IMR-90 (cell line): ENCODE measurements around the gene TSC22D4. TPM values are rescaled to one million over a fixed set of nuclear protein-coding genes. Genes with fewer than 3 reads are reported as not detected.
A peak's percentile ranks its signal among the peaks of the same experiment; 100 is the strongest.

Experiments
- ATAC-seq: fragments of 200-7000 bp; cut with Tn5 transposase; 2 replicates; pipeline ENCODE4 v1.9.1; 2020; ENCODE audit warnings: low read depth, mild to moderate bottlenecking, moderate library complexity
- BruUV-seq: library from RNA; stranded (reverse); fragments of 400-500 nt; replicated peaks from 2 replicates; lab custom pipeline; 2021; lab: Mats Ljungman, UMichigan
- CTCF ChIA-PET: fragments of 300-600 bp; formaldehyde crosslinking; extraction: SDS; loops from one replicate; lab custom pipeline; 2021; ENCODE audit warnings: antibody characterized with exemption; lab: Yijun Ruan, JAX
- POLR2A ChIA-PET: fragments of 300-600 bp; sonication (Branson Sonifier 250); formaldehyde crosslinking; loops from one replicate; lab custom pipeline; 2022; ENCODE audit warnings: antibody characterized with exemption; ENCODE audit not compliant: unreplicated experiment; lab: Charles Lee
- DNase-seq: peaks from one replicate; pipeline ENCODE4 v3.0.0; 2013
- H2AFZ ChIP-seq: replicated peaks from 2 replicates; pipeline ENCODE3; 2013; ENCODE audit warnings: low read length, mild to moderate bottlenecking; ENCODE audit not compliant: poor library complexity
- H2AK5ac ChIP-seq: 2 replicates; pipeline ENCODE4 v1.6.1; 2013; ENCODE audit warnings: low read depth, low read length, inconsistent platforms
- H2AK9ac ChIP-seq: replicated peaks from 2 replicates; pipeline ENCODE3; 2013; ENCODE audit warnings: mild to moderate bottlenecking, low read depth, low read length, moderate library complexity; ENCODE audit not compliant: poor library complexity
- H2BK120ac ChIP-seq: 2 replicates; pipeline ENCODE4 v1.6.1; 2013; ENCODE audit warnings: low read depth, low read length, inconsistent platforms
- H2BK15ac ChIP-seq: 3 replicates; pipeline ENCODE4 v1.6.1; 2013; ENCODE audit warnings: low read depth, low read length, inconsistent platforms
- H2BK20ac ChIP-seq: 2 replicates; pipeline ENCODE4 v1.6.1; 2013; ENCODE audit warnings: low read depth, mild to moderate bottlenecking, inconsistent platforms, low read length, moderate library complexity
- H2BK5ac ChIP-seq: 2 replicates; pipeline ENCODE4 v1.6.1; 2013; ENCODE audit warnings: mild to moderate bottlenecking, low read depth, low read length, inconsistent platforms; ENCODE audit not compliant: poor library complexity, severe bottlenecking
- H3K14ac ChIP-seq: replicated peaks from 2 replicates; pipeline ENCODE4 v1.6.1; 2013; ENCODE audit warnings: low read depth, low read length, inconsistent platforms
- H3K18ac ChIP-seq: 2 replicates; pipeline ENCODE4 v1.6.1; 2013; ENCODE audit warnings: low read depth, low read length, control low read depth
- H3K23ac ChIP-seq: 2 replicates; pipeline ENCODE4 v1.6.1; 2013; ENCODE audit warnings: low read depth, low read length, inconsistent platforms
- H3K27ac ChIP-seq: 2 replicates; pipeline ENCODE4 v1.5.1; 2013; ENCODE audit warnings: mild to moderate bottlenecking, control low read depth, low read length; ENCODE audit not compliant: insufficient read depth
- H3K27me3 ChIP-seq: 2 replicates; pipeline ENCODE4 v1.6.1; 2013; ENCODE audit warnings: low read length; ENCODE audit not compliant: control insufficient read depth, insufficient read depth
- H3K36me3 ChIP-seq: 2 replicates; pipeline ENCODE4 v1.6.1; 2013; ENCODE audit warnings: low read length, mixed read lengths; ENCODE audit not compliant: control insufficient read depth, insufficient read depth
- H3K4ac ChIP-seq: 2 replicates; pipeline ENCODE4 v1.6.1; 2013; ENCODE audit warnings: low read depth, low read length, inconsistent platforms
- H3K4me1 ChIP-seq: 2 replicates; pipeline ENCODE4 v1.6.1; 2013; ENCODE audit warnings: low read length, mixed read lengths; ENCODE audit not compliant: control insufficient read depth, insufficient read depth
- H3K4me2 ChIP-seq: 2 replicates; pipeline ENCODE4 v1.6.1; 2013; ENCODE audit warnings: low read depth, mild to moderate bottlenecking, control low read depth, low read length, moderate library complexity
- H3K4me3 ChIP-seq: 2 replicates; pipeline ENCODE4 v1.5.1; 2013; ENCODE audit warnings: low read depth, mild to moderate bottlenecking, control low read depth, low read length, moderate library complexity; ENCODE audit not compliant: insufficient read depth
- H3K56ac ChIP-seq: 2 replicates; pipeline ENCODE4 v1.6.1; 2013; ENCODE audit warnings: low read length, inconsistent platforms; ENCODE audit not compliant: insufficient read depth; ENCODE audit errors: extremely low read depth
- H3K79me1 ChIP-seq, 2 experiments: 2 replicates each; pipeline ENCODE4 v1.6.1; 2013; ENCODE audit warnings: low read length in 2 of 2, inconsistent platforms in 1 of 2, low read depth in 1 of 2
- H3K9ac ChIP-seq: 2 replicates; pipeline ENCODE4 v1.6.1; 2013; ENCODE audit warnings: low read depth, low read length, control low read depth
- H3K9me1 ChIP-seq: 2 replicates; pipeline ENCODE4 v1.6.1; 2013; ENCODE audit warnings: low read length, inconsistent platforms; ENCODE audit not compliant: insufficient read depth
- H3K9me3 ChIP-seq: 2 replicates; pipeline ENCODE4 v1.6.1; 2013; ENCODE audit warnings: low read length; ENCODE audit not compliant: control insufficient read depth, insufficient read depth
- H4K20me1 ChIP-seq: 2 replicates; pipeline ENCODE4 v1.6.1; 2013; ENCODE audit warnings: low read length, inconsistent platforms; ENCODE audit not compliant: insufficient read depth
- H4K5ac ChIP-seq: 2 replicates; pipeline ENCODE4 v1.6.1; 2013; ENCODE audit warnings: mild to moderate bottlenecking, low read depth, low read length, control low read depth
- H4K8ac ChIP-seq, 2 experiments: 2 replicates each; pipeline ENCODE4 v1.6.1; 2013; ENCODE audit warnings: low read depth in 2 of 2, low read length in 2 of 2, control low read depth in 1 of 2, inconsistent platforms in 1 of 2
- H4K91ac ChIP-seq: 2 replicates; pipeline ENCODE4 v1.6.1; 2013; ENCODE audit warnings: low read depth, low read length, inconsistent platforms; ENCODE audit not compliant: insufficient read depth
- BHLHE40 ChIP-seq: fragments of 150-350 bp; IDR thresholded peaks from 2 replicates; pipeline ENCODE4 v1.6.1; 2016; ENCODE audit warnings: mild to moderate bottlenecking, low read depth, low read length
- CEBPB ChIP-seq: IDR thresholded peaks from 2 replicates; pipeline ENCODE4 v1.6.1; 2012; ENCODE audit warnings: low read depth, low read length, improper control_type of control experiment
- CHD1 ChIP-seq: IDR thresholded peaks from 2 replicates; pipeline ENCODE4 v1.6.1; 2012; ENCODE audit warnings: low read depth, low read length, improper control_type of control experiment
- FOS ChIP-seq: fragments of 150-350 bp; IDR thresholded peaks from 2 replicates; pipeline ENCODE4 v1.6.1; 2016; ENCODE audit warnings: low read depth, low read length
- MAFK ChIP-seq: IDR thresholded peaks from 2 replicates; pipeline ENCODE4 v1.6.1; 2012; ENCODE audit warnings: low read depth, low read length, improper control_type of control experiment
- MAZ ChIP-seq: IDR thresholded peaks from 2 replicates; pipeline ENCODE4 v1.6.1; 2012; ENCODE audit warnings: low read depth, mild to moderate bottlenecking, low read length, improper control_type of control experiment, moderate library complexity, borderline replicate concordance
- MXI1 ChIP-seq: IDR thresholded peaks from 2 replicates; pipeline ENCODE4 v1.6.1; 2012; ENCODE audit warnings: low read depth, mild to moderate bottlenecking, low read length, moderate library complexity, borderline replicate concordance
- NFE2L2 ChIP-seq: fragments of 150-350 bp; IDR thresholded peaks from 2 replicates; pipeline ENCODE4 v1.6.1; 2016; ENCODE audit warnings: low read depth, mild to moderate bottlenecking, low read length
- RAD21 ChIP-seq: IDR thresholded peaks from 2 replicates; pipeline ENCODE4 v1.6.1; 2012; ENCODE audit warnings: low read length, improper control_type of control experiment
- RFX5 ChIP-seq: IDR thresholded peaks from 2 replicates; pipeline ENCODE4 v1.8.0; 2012; ENCODE audit warnings: low read depth, mild to moderate bottlenecking, low read length, moderate library complexity
- WGBS, 2 experiments: methylation state at CpG; one replicate each; pipeline versions ENCODE4 v1.1.5 to v1.1.7; 2013; ENCODE audit warnings: missing lambda C conversion rate in 2 of 2; ENCODE audit not compliant: insufficient read length in 1 of 2; ENCODE audit errors: extremely low coverage in 2 of 2; 5-methylcytosine and 5-hydroxymethylcytosine counted together
- dilution Hi-C: fragments of 300-500 bp; cut with HindIII; formaldehyde crosslinking; loops from one replicate; pipeline ENCODE4 v1.14.3; 2018; ENCODE audit warnings: low sequenced_read_pairs; ENCODE audit not compliant: unreplicated experiment
- in situ Hi-C: fragments of 300-500 bp; cut with MboI; formaldehyde crosslinking; loops from 3 replicates; pipeline ENCODE4 v1.14.3; 2019; ENCODE audit warnings: low sequenced_read_pairs, inconsistent platforms, mixed read lengths
- intact Hi-C: fragments of 100-400 bp; cut with micrococcal nuclease; formaldehyde crosslinking; loops from 2 replicates; pipeline ENCODE4 v1.10.0; 2022
- polyA plus RNA-seq, 3 experiments: library from polyadenylated mRNA; depleted of rRNA; stranded (reverse); fragments of >200 nt; gene quantifications; 2 replicates each; pipeline ENCODE4 v1.2.3, GENCODE V29; 2012; ENCODE audit warnings: low replicate concordance in 1 of 3
- total RNA-seq: library from RNA; depleted of rRNA; stranded (reverse); fragments of >200 nt; gene quantifications from 2 replicates; pipeline ENCODE4 v1.2.3, GENCODE V29; 2012
- TF ChIP-seq, protein P1 (sequence below): fragments of 150-350 bp; IDR thresholded peaks from 2 replicates; pipeline ENCODE4 v1.6.1; 2017; ENCODE audit warnings: mild to moderate bottlenecking, antibody characterized with exemption, low read length, low read depth
- TF ChIP-seq, protein P2 (sequence below): conservative IDR thresholded peaks from 2 replicates; pipeline ENCODE4 v1.5.1; 2012; ENCODE audit warnings: mild to moderate bottlenecking, low read depth, low read length, improper control_type of control experiment

Gene TSC22D4
- total and polyA plus RNA-seq, 2 of the 4 experiments (the other 2 are of a cell fraction): 9.3 to 29.9 TPM

DNA sequence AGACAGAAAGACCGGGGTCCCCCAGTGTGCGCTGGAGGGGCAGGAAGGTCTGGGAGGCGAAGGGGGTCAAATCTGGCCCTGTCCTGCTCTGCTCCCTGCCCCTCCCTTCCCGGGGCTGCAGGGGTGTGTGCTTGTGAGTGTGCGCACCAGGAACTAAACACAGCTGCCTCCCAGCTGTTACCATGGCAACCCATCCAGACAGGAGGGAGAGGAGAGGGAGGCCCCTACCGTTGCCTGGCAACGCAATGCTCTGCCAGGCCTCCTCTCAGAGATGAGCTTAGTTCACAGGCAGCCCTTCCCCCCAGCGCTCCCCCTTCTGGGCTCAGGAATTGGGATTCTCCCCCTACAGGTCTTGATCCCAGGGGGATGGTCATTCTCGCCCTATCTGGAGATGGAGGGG, 10.8 kb upstream of the TSC22D4 start:
- WGBS, 2 experiments: no CpG with 5 or more reads among the region's 9 CpGs
- Histone ChIP-seq H2BK5ac (no peak overlapping the region), H3K4ac (no peak overlapping the region), H3K4me3 (no peak overlapping the region), H4K91ac (no peak overlapping the region), H2BK15ac (no peak overlapping the region), H3K27ac (no peak overlapping the region), H2AK5ac (no peak overlapping the region), H3K36me3 (no peaks in the 10 kb centered on the region), H4K8ac (no peak overlapping the region), H2AK9ac (peak overlapping the region; percentile 96), H2BK20ac (no peak overlapping the region), H3K27me3 (peaks cover 12% of the 10 kb centered on the region; the same call in 1 of the 2 replicates), H4K5ac (no peak overlapping the region), H4K20me1 (0 out of 2 replicates have a peak, but pooled peaks cover 3% of the 10 kb centered on the region), H2BK120ac (no peak overlapping the region), H3K23ac (no peak overlapping the region), H2AFZ (peak overlapping the region; percentile 67), H3K4me2 (no peak overlapping the region), H3K4me1 (no peaks in the 10 kb centered on the region; the same call in 1 of the 2 replicates), H3K18ac (no peak overlapping the region), H3K79me1 (no peaks in the 10 kb centered on the region), H3K9me3 (no peaks in the 10 kb centered on the region), H3K9me1 (no peaks in the 10 kb centered on the region), H3K14ac (no peak overlapping the region), H3K56ac (no peak overlapping the region), H3K9ac (no peak overlapping the region)
- in situ Hi-C loops: no loop called here
- intact Hi-C loops: loop anchor here (5.0 kb wide), 1 partner anchor 57 kb away; no protein-coding TSS in a partner anchor
- dilution Hi-C loops: no loop called here
- ChIA-PET POLR2A (no interaction called here), CTCF (interaction anchor here (0.6 kb wide), 1 partner anchor 52 kb away, joined by 4 read pairs; no protein-coding TSS in a partner anchor)
- no TSS peak for BruUV-seq
- TF ChIP-seq RFX5 (peak; percentile 53; the same call in 1 of the 2 replicates), MAFK (no peak), MXI1 (0 out of 2 replicates have a peak, but pooled peaks have one; percentile 29), BHLHE40 (no peak), RAD21 (no peak), CEBPB (no peak), FOS (no peak), NFE2L2 (no peak), CHD1 (no peak), MAZ (peak; percentile 93)
- TF ChIP-seq, protein P1, sequence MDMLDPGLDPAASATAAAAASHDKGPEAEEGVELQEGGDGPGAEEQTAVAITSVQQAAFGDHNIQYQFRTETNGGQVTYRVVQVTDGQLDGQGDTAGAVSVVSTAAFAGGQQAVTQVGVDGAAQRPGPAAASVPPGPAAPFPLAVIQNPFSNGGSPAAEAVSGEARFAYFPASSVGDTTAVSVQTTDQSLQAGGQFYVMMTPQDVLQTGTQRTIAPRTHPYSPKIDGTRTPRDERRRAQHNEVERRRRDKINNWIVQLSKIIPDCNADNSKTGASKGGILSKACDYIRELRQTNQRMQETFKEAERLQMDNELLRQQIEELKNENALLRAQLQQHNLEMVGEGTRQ: no peak
- TF ChIP-seq, protein P2, sequence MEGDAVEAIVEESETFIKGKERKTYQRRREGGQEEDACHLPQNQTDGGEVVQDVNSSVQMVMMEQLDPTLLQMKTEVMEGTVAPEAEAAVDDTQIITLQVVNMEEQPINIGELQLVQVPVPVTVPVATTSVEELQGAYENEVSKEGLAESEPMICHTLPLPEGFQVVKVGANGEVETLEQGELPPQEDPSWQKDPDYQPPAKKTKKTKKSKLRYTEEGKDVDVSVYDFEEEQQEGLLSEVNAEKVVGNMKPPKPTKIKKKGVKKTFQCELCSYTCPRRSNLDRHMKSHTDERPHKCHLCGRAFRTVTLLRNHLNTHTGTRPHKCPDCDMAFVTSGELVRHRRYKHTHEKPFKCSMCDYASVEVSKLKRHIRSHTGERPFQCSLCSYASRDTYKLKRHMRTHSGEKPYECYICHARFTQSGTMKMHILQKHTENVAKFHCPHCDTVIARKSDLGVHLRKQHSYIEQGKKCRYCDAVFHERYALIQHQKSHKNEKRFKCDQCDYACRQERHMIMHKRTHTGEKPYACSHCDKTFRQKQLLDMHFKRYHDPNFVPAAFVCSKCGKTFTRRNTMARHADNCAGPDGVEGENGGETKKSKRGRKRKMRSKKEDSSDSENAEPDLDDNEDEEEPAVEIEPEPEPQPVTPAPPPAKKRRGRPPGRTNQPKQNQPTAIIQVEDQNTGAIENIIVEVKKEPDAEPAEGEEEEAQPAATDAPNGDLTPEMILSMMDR: no peak
- DNase-seq (peak; percentile 96), ATAC-seq (peak; percentile 95)
